ENCODE results near the gene LOXL1.

GRCh38 chr15:73954188-73955145 is 28.2 kb downstream of the LOXL1 start:
- no peak for TF ChIP-seq CTCF (IDR thresholded peaks at IDR 0.05; ENCODE audit: low read depth, low read length)
- TF ChIP-seq POLR2A (IDR thresholded peaks at IDR 0.05; ENCODE audit: extremely low read depth, insufficient read length), result no peak

Data from NB4 (cell line).